A172 (cell line): ENCODE measurements around the gene SPIRE1. TPM values are rescaled to one million over a fixed set of nuclear protein-coding genes. Genes with fewer than 3 reads are reported as not detected.

Experiments
- DNase-seq: peaks from one replicate; pipeline ENCODE4 v3.0.0-alpha.2; 2015; ENCODE audit warnings: low spot score
- total RNA-seq: library from RNA; depleted of rRNA; stranded (reverse); fragments of >200 nt; shearing (Covaris generic); gene quantifications from 2 replicates; pipeline ENCODE4 v1.2.3, GENCODE V29; 2014; rRNA removed

SPIRE1 gene
- 30.4 and 33.9 TPM in 2 replicates for total RNA-seq

DNA sequence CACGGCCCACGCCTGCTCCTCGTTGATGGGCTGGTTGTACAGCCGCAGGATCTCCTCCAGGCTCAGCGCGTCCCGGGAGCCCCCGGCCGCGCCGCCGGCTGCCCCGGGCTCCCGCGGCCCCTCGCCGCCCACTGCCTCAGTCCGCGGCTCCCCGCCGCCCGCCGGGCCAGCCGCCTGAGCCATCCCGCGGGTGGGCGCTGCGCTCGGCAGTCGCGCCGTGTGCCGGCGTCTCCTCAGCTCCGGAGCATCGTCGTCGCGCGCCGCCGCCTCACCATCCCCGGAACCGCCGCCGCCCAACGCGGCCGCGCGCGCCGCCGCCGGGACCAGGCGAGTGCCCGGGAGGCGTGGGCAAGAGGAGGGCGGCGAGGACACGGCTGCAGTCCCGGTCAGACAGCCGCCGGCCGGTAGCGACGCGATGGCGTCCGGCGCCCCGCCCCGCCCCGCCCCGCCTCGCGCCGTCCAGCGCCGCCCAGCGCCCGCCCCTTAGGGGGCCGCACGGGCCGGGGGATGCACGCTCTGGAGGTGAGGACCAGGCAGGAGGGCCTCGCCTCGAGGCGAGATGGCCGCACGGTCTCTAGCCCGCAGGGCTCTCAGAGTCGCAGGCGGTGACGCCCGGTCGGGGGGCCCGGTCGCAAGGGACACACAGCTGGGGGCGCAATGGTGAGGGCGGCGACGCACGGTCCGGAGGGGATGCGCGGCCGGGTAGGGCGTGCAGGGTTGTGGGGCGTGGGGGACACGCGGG is at the start of gene SPIRE1:
SPIRE1 (minus strand) TSS at position 424 of the 742 bp plus-strand sequence; CDS start at position 183, 241 bp downstream.
- peak; percentile 44 for DNase-seq

DNA sequence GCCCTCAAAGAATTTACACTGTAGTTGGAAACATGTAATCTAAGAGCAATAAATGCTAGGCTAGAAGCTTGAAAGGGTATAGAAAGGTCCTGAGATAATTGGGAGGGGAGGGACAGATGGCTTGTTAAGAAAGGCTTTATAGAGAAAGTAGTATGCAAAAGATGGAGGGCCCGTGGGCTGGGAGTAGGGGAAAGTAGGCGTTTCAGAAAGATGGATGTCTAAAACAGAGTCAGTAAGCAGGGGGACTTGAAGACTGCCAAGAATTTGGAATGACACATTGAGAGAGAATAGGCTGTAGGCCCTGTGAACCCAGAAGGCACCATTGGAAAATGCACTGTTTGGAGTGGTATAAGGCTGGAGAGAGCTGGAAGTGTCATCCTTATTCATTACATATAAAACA is 45.8 kb upstream of the SPIRE1 start:
- peak; percentile 23 for DNase-seq

DNA sequence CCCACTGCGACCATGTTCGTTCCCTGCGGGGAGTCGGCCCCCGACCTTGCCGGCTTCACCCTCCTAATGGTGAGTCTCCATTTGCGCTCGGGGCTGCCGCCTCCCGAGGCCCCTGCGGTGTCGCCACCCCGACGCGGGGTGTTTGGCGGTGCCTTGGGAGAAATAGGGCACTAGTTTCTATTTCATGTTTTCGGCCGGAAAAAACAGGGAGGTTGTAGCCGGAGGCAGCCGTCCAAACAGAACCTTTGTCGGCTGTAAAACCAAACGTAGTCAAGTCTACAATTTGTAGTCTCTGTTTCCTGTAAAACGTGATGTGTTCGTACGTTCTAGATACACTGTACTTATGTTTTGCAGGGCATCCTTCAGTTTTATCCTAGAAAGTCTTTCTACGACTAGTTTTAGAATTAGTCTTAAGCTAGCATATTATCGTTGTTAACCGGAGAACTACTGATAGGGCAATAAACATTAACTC is 45.2 kb upstream of the SPIRE1 start:
- DNase-seq: peak; percentile 14

DNA sequence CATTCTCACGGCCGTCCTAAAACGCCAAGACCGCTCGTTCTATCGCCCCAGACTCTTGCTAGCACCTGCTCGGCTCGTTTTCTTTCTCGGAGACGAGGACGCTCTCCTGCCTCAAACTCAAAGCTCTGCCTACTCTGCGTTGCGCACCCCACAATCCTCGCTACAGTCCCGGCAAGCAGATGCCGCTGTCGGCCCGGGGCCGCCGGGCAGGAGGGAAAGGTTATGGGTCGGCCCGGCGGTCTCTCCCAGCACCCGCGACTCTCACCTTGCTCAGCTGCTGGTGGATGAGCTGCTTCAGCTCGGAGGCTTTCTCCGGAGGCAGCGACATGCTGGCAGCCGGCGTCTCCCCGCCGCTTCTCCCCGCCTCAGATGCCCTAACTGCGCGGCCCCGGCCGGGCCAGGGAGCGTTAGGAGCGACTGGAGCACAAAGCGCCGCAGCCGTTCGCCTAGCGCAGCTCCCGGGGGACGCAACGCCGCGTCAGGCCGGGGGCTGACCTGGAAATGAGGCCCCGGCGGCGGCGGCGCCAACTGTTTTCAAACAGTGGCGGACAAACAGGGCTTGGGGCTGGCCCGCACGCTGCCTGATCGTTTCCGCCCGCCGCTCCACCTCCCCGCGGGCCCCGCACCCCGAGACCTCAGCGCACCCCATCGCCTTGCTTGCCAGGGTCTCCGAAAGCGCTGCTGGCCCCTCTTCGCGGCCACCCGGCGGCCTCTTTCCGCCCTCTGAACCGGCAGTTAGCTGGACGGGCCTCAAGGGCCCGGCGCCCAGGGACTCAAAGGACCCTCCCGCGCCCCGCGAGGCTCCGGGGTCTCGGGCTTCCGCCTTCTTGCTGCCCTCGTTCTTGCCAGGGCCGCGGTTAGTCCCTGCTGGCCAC is 44.6 kb upstream of the SPIRE1 start, which contains the start of the genes CEP76 and PSMG2:
CEP76 (minus strand) TSS at position 503 of the 875 bp plus-strand sequence; CDS start at position 328, 175 bp downstream.
PSMG2 (plus strand) TSS at position 822 of the 875 bp plus-strand sequence. CDS start 66 bp downstream, outside the sequence.
- peak; percentile 70 for DNase-seq

DNA sequence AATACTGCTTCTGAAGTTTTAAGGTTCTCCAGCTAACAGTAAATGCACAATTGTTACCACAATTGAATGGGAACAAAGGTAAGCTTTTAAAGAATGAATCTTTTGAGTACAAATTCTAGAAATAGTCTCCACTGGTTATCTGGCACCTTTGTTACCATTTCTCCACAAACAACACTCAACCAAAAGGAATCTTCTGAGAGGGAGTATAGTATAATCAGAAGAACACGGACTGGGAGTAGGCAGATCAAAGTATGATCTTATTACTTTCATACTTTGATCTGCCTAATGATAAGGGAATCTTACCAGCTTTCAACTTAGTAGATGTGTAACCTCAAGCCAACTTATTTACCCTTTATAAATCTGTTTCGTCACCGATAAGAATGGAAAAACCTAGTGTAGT is 43.3 kb upstream of the SPIRE1 start:
- no peak for DNase-seq

DNA sequence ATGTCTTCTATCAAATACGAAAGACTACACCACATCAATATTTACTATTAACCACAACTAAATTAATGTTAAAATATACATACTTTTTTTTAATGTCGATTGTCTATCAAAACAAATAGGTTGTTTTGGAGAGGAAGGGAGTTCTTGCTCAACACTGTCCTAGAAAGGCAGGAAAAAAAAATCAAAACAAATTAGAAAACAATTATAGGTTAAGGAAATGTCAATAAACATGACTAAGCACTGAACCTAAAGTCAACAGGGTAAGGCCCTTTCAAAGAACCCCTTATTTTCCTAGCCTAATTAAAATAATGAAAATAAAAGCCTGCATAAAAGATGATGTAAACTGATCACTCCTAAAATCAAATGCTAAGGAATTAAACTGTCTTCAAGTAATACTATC is 41.8 kb upstream of the SPIRE1 start:
- no peak for DNase-seq

DNA sequence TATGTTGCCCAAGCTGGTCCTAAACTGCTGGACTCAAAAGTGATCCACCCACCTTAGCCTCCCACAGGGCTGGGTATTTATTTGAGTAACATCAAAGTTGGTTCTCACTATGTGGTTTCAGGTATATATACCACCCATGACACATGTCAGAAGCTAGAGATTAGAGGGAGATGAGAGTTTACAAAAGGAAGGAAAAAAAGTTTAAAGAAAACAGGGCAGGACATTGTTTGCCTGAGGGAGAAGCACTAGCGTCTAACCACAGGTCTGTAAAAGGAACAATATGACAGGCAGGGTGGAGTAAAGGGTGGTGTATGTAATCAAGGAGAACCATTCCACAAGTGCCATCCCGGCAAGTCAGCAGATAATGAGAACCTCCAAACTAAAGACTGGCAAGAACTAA is 36.1 kb upstream of the SPIRE1 start:
- DNase-seq: peak; percentile 57

DNA sequence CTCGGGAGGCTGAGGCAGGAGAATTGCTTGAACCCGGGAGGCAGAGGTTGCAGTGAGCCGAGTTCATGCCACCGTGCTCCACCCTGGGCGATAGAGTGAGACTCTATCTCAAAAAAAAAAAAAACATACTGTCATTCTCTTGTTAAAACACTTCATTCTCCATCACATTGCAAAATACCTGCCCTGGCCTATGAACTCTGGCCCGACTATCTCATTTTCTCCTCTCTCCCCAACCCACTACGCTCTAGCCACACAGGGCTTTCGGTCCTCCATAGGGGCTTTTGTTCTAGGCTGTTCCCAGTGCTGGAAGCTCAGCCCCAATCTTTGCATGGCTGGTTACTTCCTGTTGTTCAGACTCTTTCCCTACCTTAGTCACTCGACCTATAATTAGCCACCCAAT is 34.3 kb upstream of the SPIRE1 start:
- DNase-seq: no peak

DNA sequence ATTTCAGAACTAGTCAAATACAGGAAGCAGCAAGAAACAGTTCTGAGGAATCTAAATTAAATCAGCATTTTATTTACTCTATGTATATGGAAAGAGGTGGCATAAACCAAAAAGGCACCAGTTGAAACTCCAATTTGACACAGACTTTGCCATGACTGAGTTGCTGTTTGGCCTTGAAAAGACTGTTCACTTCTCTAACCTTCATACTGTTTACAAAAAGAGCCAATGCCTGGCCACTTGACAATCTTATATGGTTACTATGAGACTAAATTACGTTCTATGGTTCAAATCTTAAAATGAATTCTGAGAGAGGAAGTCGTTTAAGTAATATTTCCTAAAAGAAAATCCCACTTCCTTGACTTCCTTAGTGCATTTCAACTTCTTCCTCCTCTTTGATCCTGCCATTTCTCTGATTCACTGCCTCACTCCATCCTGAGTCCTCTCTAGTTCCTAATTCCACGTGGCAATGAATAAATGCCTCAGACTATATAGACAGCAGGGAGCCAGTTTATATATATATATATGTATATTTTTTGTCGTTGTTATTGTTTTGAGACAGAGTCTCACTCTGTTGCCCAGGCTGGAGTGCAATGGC is 31.4 kb upstream of the SPIRE1 start:
- no peak for DNase-seq

DNA sequence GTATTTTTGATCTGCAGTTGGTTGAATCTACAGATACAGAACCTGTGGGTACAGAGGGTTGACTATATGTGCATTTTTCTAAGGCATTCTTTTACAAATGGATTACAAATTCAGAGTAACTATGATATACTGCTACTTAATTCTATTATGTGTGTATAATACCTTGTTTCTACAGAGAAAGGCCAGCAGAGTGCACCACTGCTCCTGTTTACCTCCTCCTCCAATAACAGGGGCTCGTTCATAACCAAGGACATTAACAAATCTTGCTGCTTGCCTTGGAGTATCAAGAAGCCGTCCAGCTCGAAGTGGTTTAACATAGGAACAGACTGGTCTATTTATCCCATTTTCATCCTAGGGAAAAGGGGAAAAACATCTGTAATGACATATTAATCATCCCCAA is 28.2 kb upstream of the SPIRE1 start:
- peak; percentile 27 for DNase-seq

DNA sequence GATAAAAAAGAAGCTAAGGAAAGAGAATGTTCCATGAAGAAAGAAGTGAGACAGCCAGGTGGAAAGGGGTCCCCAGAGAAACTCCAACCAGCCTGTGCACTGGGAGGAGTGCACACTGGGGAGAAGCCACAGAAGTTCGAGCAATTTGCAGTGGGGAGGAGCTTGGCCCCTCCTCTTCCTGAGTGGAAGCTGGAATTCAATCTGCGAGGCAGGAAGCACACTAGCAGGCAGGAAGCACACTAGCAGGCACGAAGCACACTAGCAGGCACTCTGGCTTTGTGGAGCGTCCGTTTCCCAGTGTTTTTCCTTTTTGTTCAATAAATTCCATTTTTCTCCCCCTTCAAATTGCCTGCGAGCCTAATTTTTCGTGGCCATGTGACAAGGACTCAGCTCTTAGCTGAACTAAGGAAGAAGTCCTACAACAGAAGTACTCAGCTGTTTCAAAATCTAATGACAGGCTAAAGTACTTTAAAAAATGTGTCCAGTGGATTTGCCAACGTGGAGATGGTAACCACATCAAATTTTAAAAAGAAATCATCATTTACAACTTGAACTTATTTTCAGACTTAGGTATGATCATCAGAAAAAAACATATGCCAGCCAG is 21.4 kb upstream of the SPIRE1 start:
- peak; percentile 68 for DNase-seq

DNA sequence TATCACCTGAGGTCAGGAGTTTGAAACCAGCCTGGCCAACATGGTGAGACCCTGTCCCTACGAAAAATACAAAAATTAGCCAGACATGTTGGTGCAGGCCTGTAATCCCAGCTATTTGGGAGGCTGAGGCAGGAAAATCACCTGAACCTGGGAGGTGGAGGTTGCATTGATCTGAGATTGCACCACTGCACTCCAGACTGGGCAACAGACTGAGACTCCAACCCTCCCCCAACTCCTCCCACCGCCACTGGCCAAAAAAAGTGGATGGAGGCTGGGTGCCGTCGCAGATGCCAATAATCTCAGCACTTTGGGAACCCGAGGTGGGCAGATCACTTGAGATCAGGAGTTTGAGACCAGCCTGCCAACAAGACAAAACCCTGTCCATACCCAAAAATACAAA is 10.1 kb upstream of the SPIRE1 start:
- no peak for DNase-seq

DNA sequence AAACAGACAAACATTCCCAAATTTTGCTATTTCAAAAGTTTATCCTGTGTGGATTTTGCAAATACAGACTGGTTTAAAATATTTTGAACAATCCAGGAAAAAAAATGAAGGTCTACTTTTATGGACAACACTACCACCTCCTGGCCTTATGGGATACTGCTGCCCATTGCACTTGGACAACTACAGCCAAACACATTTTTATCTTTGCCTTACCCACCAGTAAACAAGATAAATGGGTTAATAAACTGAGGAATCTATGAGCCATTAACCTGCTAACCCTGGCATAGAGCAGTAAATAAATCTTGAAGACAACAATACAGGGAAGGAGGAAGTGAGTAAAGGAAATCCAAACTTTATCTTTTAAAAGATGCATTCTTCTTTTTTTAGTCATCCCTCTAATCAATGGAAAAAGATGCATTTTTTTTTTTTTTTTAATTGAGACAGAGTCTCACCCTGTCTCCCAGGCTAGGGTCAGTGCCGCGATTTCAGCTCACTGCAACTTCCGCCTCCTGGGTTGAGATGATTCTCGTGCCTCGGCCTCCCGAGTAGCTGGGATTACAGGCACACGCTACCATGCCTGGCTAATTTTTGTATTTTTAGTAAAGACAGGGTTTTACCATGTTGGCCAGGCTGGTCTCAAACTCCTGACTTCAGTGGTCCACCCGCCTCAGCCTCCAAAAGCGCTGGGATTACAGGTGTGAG is 2.1 kb upstream of the SPIRE1 start:
- peak; percentile 79 for DNase-seq

DNA sequence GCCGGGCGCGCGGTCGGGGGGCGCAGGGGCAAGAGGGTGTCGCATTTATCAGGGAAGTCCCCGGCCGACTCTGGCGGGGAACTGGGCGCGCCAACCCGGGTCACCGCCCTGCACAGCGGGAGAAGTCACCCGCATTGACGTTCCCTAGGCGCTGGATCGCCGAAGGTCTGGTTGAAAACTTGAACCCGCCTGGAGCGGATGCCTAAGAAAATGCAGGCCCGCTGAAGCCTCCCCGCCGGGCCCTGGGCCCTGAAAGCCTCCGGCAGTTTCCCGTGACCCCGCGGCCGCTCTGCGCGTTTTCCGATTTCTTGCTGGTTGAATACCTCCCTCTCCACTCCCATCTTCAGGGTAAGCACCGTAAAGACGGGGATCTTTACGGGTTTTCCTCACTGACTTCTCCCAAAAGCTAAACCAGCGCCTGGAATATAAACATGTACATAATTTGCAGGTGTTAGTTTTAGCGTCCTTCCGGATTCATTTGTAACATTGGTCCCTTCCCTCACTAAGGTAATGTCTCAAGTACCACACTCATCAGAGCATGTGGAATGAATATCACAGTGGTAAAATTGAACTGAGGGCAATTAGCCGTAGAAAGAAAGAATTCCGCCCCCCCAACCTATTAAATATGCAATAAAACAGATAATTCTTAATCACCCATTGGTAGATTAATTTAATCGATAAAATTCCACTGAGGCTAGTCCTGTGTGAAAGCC is 675 bp upstream of the SPIRE1 start:
- DNase-seq: no peak

DNA sequence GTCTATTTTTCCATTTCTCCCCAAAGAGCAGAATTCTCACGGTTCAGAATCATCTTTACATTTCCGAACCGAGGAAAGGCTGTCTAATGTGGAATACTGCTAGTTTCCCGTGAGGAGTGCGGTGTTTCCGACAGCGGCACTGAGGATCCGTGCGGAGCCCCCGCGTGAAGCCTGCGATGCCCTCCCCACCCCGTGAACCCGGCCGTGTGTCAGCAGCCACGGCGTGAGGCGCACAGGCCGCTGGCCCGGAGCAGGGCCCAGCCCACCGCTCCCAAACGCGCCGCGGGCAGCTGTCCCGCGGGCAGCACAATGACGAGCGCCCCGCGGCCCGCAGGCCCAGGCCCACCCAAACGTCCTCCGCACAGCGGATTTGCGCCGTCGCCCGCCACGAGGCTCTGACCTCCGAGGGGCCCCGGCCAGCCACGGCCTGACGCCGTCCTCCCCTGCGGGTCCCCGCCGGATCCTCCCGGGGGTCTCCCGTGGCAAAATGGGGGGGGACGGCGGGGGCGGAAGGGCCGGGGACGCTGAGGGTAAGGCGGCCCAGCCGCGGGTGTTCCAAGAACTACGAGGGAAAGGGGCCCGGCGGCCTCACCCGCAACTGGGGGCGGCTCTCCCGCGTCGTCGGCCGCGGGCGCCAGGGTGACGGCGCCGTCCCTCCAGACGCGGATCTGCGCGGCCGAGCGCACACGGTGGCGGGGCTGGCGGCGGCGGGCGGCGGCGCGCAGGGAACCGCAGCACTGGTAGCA is 796 bp downstream of the SPIRE1 start:
- no peak for DNase-seq

DNA sequence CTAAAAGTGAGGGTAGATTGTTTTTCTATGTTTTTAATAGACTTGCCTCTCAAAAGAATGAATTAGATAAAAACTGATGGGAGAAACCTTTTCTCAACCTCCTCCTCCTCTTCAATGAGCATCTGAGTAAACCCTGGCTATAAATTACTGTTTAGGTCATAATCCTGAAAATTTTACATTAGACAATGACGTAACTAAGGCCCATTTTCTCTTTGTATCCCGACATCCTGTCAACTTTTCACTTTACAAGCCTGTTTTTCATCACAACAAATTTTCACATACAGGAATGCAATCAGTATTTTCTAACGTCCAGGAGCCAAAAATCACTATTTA is 1.3 kb downstream of the SPIRE1 start:
- no peak for DNase-seq

DNA sequence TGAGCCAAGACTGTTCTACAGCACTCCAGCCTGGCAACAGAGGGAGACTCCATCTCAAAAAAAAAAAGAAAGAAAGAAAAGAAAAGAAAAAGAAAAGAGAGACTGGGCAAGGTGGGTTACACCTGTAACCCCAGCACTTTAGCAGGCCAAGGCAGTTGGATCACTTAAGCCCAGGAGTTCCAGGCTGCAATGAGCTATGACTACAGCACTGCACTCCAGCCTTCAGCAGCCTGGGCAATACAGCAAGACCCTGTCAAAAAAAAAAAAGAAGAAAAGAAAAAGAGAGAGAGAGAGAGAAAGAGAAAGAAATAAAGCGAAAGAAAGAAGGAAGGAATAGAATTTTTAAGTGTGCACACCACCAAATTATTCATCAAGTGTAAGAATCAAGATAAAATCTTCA is 2.9 kb downstream of the SPIRE1 start:
- no peak for DNase-seq

DNA sequence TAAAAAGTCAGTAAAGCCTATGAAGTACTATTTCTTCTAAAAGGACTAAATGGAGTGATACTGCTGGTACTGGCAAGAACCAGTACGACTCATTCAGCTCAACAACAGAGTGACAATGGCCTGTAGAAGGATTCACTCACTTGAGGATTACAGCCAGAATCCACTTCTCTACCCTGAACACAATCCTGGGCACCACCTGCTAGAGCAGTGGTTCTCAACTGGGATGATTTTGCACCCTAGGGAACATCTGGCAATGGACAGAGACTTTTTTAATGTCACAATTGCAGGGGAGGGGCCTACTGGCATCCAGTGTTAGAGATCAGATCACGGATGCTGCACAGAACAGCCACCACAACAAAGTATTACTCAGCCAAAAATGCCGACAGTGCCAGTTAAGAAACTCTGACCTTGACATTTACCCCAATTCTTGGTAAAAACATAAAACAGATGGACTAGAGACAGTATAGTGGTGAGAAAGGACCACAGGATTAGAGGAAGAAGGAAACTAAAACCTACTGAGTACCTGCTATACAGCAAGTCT is 5.0 kb downstream of the SPIRE1 start:
- DNase-seq: peak; percentile 57

DNA sequence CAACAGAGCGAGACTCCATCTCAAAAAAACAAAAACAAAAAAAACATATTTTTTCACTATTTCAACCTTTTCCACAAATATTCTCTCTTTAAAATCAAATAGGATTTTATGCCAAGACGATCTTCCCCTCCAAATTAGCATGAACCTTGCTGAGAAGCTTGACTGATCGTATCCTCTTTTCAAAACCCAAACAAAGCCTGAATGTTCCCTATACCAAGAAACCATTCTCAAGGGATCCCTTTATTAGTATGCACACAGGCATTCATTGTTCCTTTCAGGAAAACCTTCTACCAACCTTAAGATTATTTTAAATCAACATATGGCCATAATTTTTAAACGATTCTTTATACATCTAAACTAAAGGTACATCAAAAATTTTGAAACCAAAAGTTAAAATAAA is 6.3 kb downstream of the SPIRE1 start:
- no peak for DNase-seq

DNA sequence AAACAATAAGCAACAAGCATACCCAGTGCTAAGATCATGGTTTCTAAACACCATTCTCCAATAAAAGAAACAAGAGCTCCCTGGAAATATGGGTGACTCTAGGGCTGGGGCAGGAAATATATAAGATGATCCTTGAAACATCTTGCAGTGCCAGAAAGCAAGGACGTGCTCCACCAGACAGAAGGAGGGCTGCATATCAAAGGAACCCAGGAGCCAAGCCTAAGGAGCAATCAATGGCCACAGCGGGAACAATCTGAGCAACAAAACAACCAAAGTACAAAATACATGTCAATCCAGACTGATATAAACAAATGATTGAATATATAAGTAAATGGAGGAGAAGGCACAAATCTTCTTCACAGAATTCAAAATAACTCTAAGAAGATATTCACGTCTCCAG is 10.1 kb downstream of the SPIRE1 start:
- no peak for DNase-seq
